Stomach smooth muscle (tissue), 2 donors: ENCODE measurements around the gene GAGE13.
A peak's percentile ranks its signal among the peaks of the same experiment; 100 is the strongest.
"Not testable (repeated sequence)": the region's sequence is repeated elsewhere in the genome, so short reads cannot be mapped to it uniquely, and the experiment has no call there.

ENCODE experiments used
- H3K27ac ChIP-seq: one replicate; pipeline ENCODE4 v1.7.0; 2013; ENCODE audit warnings: mild to moderate bottlenecking, low read length, inconsistent platforms
- H3K27me3 ChIP-seq, 2 donors: one replicate each; pipeline ENCODE4 v1.7.0; 2013; ENCODE audit warnings: low read length in 2 of 2; ENCODE audit not compliant: insufficient read depth in 2 of 2, control insufficient read depth in 1 of 2
- H3K36me3 ChIP-seq, 2 donors: one replicate each; pipeline ENCODE4 v1.7.0; 2013; ENCODE audit warnings: low read length in 2 of 2; ENCODE audit not compliant: control insufficient read depth in 2 of 2, insufficient read depth in 2 of 2
- H3K4me1 ChIP-seq: one replicate; pipeline ENCODE4 v1.7.0; 2013; ENCODE audit warnings: low read length; ENCODE audit not compliant: control insufficient read depth, insufficient read depth
- H3K4me3 ChIP-seq, 2 donors: one replicate each; pipeline ENCODE4 v1.7.0; 2013; ENCODE audit warnings: low read length in 2 of 2
- H3K9ac ChIP-seq, 2 donors: one replicate each; pipeline ENCODE4 v1.7.0; 2013; ENCODE audit warnings: low read length in 2 of 2, mild to moderate bottlenecking in 1 of 2
- H3K9me3 ChIP-seq, 2 donors: one replicate each; pipeline ENCODE4 v1.7.0; 2013; ENCODE audit warnings: low read length in 2 of 2; ENCODE audit not compliant: control insufficient read depth in 2 of 2
- donor health status: healthy.
- donor health status: Pancreatic carcinoma.

Gene GAGE13

DNA sequence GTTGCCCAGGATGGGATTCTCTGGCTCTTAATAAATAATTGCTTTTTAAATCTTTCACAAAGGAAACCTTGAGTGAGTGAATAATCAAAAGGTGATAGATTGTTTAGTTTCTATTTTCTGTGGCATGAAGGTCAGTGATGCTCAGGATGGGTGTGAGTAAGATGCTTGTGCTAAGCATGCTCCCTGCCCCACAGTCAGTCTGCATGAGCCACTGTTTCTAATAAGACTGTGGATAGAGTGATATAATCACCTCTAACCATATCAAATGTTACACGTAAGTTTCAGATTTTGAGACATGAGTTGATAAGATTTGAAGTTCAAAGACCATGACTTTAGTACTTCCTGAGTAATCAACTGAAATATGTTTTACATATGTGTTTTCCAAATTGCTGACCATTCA, 30.7 kb upstream of the GAGE13 start:
- Histone ChIP-seq H3K27ac (no peak overlapping the region), H3K27me3 (peaks cover 0 to 4% of the 10 kb centered on the region in 2 donors), H3K36me3 (no peaks in the 10 kb centered on the region), H3K9ac (no peak overlapping the region), H3K4me1 (no peaks in the 10 kb centered on the region), H3K9me3 (no peaks in the 10 kb centered on the region), H3K4me3 (no peak overlapping the region)

- H3K4me3 ChIP-seq = no peak within 1 kb of the TSS
- no peaks in the 10 kb centered on the region for H3K4me1 ChIP-seq
- H3K27ac ChIP-seq = no peak within 1 kb of the TSS
- no peaks in the 10 kb centered on the region for H3K36me3 ChIP-seq
- H3K9ac ChIP-seq = no peak within 1 kb of the TSS
- peaks cover 0 to 4% of the 10 kb centered on the region in 2 donors for H3K27me3 ChIP-seq
- no peaks in the 10 kb centered on the region for H3K9me3 ChIP-seq
Observed at GRCh38 chrX:49303346-49303745, 28.0 kb upstream of the GAGE13 start, which contains the start of gene GAGE10. GAGE10 (plus strand) TSS chrX:49303646; CDS start chrX:49304860, 1,214 bp downstream.

- not testable (repeated sequence) for H3K36me3 ChIP-seq, H3K9ac ChIP-seq, H3K9me3 ChIP-seq, H3K27ac ChIP-seq, H3K4me1 ChIP-seq, H3K4me3 ChIP-seq, H3K27me3 ChIP-seq
Observed at GRCh38 chrX:49307775-49308174, 23.6 kb upstream of the GAGE13 start.

DNA sequence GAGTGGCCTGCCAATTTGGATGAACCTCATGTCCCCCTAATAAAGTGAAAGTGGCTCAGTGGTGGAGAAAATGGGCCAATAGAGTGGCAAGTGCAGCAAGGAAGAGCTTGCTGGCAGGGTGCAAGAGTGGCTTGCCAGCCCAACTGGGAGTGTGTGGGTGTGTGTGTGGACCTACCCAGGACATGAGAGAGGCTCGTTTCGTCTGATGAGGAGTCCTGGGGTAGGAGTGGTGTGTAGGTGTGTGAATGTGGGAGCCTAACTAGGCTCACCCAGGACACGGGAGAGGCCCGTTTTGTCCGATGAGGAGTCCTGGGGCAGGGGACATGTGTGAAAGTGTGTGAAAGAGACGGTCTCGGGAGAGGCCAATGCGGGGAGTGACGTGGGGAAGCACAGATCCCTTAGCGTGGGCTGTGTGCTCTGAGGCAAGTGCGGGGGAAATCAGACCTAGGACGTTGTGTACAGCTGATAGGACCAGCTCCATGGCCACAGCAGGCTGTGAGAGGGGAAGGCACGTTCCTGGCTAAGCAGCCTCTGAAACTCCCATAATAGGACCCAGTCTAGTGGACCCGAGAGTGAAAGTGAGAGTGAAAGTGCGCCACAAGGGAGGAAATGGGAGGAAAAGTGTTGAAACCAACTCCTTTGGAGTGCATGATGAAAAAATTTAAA, 22.6 kb upstream of the GAGE13 start:
- peaks cover 7% of the 10 kb centered on the region for H3K4me1 ChIP-seq
- no peaks in the 10 kb centered on the region for H3K36me3 ChIP-seq
- H3K9ac ChIP-seq = peak overlapping the region; percentile 60 to 63
- H3K4me3 ChIP-seq = peak overlapping the region; percentile 64 to 68
- H3K9me3 ChIP-seq = no peaks in the 10 kb centered on the region
- peaks cover 0 to 7% of the 10 kb centered on the region in 2 donors for H3K27me3 ChIP-seq
- H3K27ac ChIP-seq = peak overlapping the region; percentile 60

DNA sequence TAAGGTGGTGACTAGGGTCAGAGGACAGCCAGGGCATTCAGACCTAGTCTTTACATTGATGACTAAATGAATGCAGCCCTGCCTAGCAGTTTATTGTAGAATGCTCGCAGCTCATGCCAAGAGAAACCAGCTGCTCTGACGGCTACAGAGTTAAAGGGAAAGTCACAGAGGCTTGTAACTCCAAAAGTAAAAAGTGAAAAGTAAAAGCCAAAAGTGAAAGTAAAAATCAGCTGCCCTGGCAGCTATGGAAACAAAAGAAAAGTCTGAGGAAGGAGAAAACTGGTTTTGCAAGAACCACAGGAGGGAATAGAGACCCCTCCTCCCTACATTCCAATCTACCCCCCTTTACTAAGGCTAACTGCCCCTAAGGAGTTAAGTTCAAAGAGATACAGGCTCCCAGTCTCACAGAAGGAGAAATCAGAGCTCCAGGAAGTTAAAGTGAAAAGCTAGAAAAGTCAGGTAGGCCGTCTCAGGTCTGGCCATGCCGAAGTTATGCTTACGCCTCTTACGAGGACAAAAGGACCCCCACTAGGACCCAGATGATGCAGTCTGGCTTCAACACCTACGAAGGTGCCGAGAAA, 21.9 kb upstream of the GAGE13 start:
- peak overlapping the region; percentile 60 to 63 for H3K9ac ChIP-seq
- peaks cover 7% of the 10 kb centered on the region for H3K4me1 ChIP-seq
- peak overlapping the region; percentile 60 for H3K27ac ChIP-seq
- H3K27me3 ChIP-seq = peaks cover 0 to 6% of the 10 kb centered on the region in 2 donors
- peak overlapping the region; percentile 64 to 68 for H3K4me3 ChIP-seq
- H3K9me3 ChIP-seq = no peaks in the 10 kb centered on the region
- H3K36me3 ChIP-seq = no peaks in the 10 kb centered on the region

DNA sequence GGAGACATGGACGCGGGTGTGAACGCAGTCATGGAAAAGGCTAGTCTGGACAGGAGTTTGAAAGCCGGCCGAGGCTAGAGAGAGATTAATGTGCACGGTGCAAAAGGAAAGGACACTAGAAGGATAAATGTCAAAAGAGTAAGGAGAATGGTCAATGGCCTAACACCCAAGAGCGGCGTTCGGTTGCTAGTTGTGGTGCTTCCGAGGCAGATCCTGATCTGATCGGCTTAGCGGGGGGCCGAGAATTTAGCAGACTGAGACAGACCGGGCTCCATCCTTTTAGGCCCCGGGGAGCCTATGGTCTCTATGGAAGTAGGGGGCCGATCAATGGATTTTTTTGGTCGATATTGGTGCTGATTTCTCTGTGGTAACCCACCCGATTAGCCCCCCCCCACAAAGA, 21.0 kb upstream of the GAGE13 start:
- peak overlapping the region in 1 of 2 donors; percentile 63 for H3K9ac ChIP-seq
- peaks cover 0 to 6% of the 10 kb centered on the region in 2 donors for H3K27me3 ChIP-seq
- H3K4me1 ChIP-seq = peaks cover 7% of the 10 kb centered on the region
- H3K27ac ChIP-seq = no peak overlapping the region
- peak overlapping the region; percentile 64 to 68 for H3K4me3 ChIP-seq
- H3K36me3 ChIP-seq = no peaks in the 10 kb centered on the region
- no peaks in the 10 kb centered on the region for H3K9me3 ChIP-seq

DNA sequence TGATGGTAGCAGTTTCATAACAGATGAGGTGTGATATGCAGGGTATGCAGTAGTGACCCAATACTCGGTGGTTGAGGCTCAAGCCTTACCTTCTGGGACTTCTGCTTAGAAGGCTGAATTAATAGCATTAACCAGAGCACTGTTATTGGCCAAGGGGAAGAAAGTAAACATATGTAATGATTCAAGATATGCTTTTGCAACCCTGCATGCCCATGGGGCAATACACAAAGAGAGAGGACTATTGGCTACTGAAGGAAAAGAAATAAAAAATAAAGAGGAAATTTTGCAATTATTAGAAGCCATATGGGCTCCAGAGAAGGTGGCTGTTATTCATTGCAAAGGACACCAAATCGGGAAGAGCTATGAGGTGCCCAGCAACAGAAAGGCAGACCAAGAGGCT, 19.2 kb upstream of the GAGE13 start:
- Histone ChIP-seq H3K9me3 (no peaks in the 10 kb centered on the region), H3K4me1 (peaks cover 7% of the 10 kb centered on the region), H3K27me3 (peaks cover 0 to 6% of the 10 kb centered on the region in 2 donors), H3K27ac (no peak overlapping the region), H3K9ac (no peak overlapping the region), H3K36me3 (no peaks in the 10 kb centered on the region), H3K4me3 (no peak overlapping the region)

DNA sequence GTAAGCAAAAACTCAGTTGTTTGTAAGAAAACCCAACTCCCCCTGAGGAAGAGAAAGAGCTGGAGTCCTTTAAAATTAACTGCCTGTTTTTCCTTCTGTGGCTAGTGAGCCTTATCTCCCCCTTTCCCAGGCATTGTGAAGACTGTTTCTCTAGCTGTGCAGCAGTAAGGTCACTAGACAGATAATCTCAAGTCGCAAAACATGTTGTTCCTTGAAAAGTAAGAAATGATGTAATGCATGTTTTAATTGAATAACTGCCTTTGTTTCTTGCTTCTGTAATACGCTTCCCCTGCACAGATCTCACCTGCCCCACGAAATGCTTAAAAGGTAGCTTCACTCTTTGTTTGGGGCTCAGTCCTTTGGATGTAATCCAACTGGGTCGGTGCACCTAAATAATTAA, 15.3 kb upstream of the GAGE13 start:
- Histone ChIP-seq H3K9me3 (no peaks in the 10 kb centered on the region), H3K4me3 (no peak overlapping the region), H3K9ac (no peak overlapping the region), H3K4me1 (no peaks in the 10 kb centered on the region), H3K27me3 (peaks cover 0 to 6% of the 10 kb centered on the region in 2 donors), H3K36me3 (no peaks in the 10 kb centered on the region), H3K27ac (no peak overlapping the region)

DNA sequence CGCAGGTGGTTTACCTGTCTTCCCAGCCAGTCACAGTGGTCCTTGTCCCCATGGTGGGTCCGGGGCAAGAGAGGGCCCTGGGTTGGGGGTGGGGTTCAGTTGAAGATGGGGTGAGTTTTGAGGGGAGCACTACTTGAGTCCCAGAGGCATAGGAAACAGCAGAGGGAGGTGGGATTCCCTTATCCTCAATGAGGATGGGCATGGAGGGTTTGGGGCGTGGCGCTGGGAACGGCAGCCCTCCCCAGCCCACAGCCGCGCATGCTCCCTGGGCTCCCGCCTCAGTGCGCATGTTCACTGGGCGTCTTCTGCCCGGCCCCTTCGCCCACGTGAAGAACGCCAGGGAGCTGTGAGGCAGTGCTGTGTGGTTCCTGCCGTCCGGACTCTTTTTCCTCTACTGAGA, 9.6 kb upstream of the GAGE13 start, which contains the start of gene GAGE12J:
Gene GAGE12J, plus strand, starts transcription at position 301 of the 400 bp plus-strand sequence. CDS start 1,157 bp downstream, outside the sequence.
- not testable (repeated sequence) for H3K9ac ChIP-seq, H3K4me3 ChIP-seq, H3K4me1 ChIP-seq, H3K9me3 ChIP-seq, H3K36me3 ChIP-seq, H3K27ac ChIP-seq, H3K27me3 ChIP-seq

DNA sequence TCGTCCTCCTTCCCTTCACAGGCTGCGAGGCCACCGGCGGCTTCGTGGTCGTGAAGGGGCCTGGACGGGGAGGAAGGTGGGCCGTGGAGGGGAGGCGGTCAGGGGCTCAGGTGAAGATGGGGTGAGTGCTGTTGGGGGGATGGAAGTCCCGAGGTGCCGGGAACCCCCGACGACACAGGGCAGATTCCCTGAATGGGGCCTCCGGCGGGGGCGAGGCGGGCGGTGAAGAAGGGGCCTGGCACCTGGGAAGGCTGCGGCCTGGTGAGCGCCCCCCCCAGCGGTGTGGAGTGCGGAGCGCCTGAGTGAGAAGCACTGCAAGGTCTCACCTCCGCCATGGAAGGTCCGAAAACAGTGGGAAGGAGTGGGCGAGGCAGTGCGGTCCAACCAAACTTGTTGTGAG, 9.1 kb upstream of the GAGE13 start:
- not testable (repeated sequence) for H3K27me3 ChIP-seq, H3K4me3 ChIP-seq, H3K9ac ChIP-seq, H3K4me1 ChIP-seq, H3K9me3 ChIP-seq, H3K36me3 ChIP-seq, H3K27ac ChIP-seq

DNA sequence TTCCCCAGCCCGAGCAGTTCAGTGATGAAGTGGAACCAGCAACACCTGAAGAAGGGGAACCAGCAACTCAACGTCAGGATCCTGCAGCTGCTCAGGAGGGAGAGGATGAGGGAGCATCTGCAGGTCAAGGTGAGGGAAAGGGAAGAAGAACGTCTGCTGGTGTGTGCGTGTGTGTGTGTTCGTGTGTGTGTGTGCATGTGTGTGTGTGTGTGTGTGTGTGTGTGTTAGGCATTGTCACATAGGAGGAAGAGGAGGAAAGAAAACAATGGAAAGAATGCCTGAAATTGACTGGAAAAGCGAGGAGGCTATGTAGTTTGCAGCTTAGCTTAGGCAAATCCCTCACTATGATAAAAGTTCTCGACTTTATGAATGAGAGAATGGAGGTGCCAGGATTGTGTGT, 7.6 kb upstream of the GAGE13 start:
- not testable (repeated sequence) for H3K36me3 ChIP-seq, H3K9ac ChIP-seq, H3K27ac ChIP-seq

More for the DNA sequence above, 7.6 kb upstream of the GAGE13 start:
- not testable (repeated sequence) for H3K4me1 ChIP-seq, H3K9me3 ChIP-seq, H3K4me3 ChIP-seq, H3K27me3 ChIP-seq
